GM23338 (cell line): ENCODE data around the gene ZNF621. TPM values are rescaled to one million over a fixed set of nuclear protein-coding genes. Genes with fewer than 3 reads are reported as not detected.

Experiments
- ATAC-seq: fragments of 200-7000 bp; cut with Tn5 transposase; 3 replicates; pipeline ENCODE4 v1.9.1; 2020
- DNase-seq: peaks from one replicate; pipeline ENCODE4 v3.0.0-alpha.2; 2015; ENCODE audit warnings: low spot score
- H2AFZ ChIP-seq: fragments of 200-600 bp; sonication (generic); 2 replicates; pipeline ENCODE4 v1.8.0; 2016; ENCODE audit warnings: antibody characterized with exemption, mild to moderate bottlenecking, moderate library complexity
- H3F3A ChIP-seq: fragments of 200-600 bp; sonication (generic); replicated peaks from 2 replicates; pipeline ENCODE4 v1.8.0; 2017; ENCODE audit warnings: antibody characterized with exemption, mixed run types, low read depth
- H3K27ac ChIP-seq: fragments of 200-600 bp; sonication (generic); 2 replicates; pipeline ENCODE4 v1.6.1; 2016; ENCODE audit warnings: low read depth
- H3K27me3 ChIP-seq: fragments of 200-600 bp; sonication (generic); 2 replicates; pipeline ENCODE4 v1.8.0; 2016; ENCODE audit warnings: mild to moderate bottlenecking, mixed run types, moderate library complexity; ENCODE audit not compliant: insufficient read depth
- H3K36me3 ChIP-seq: fragments of 200-600 bp; sonication (generic); 2 replicates; pipeline ENCODE4 v1.8.0; 2016; ENCODE audit warnings: mild to moderate bottlenecking; ENCODE audit not compliant: insufficient read depth
- H3K4me1 ChIP-seq: fragments of 200-600 bp; sonication (generic); 2 replicates; pipeline ENCODE4 v1.8.0; 2016; ENCODE audit warnings: mild to moderate bottlenecking, moderate library complexity; ENCODE audit not compliant: insufficient read depth
- H3K4me2 ChIP-seq: fragments of 200-600 bp; sonication (generic); 2 replicates; pipeline ENCODE4 v1.7.1; 2017; ENCODE audit warnings: mixed run types
- H3K4me3 ChIP-seq: fragments of 200-600 bp; sonication (generic); 2 replicates; pipeline ENCODE4 v1.6.1; 2016; ENCODE audit warnings: mixed run types
- H3K79me2 ChIP-seq: fragments of 200-600 bp; sonication (generic); replicated peaks from 2 replicates; pipeline ENCODE4 v1.8.0; 2017; ENCODE audit warnings: mild to moderate bottlenecking; ENCODE audit not compliant: insufficient read depth
- H3K9me2 ChIP-seq: fragments of 200-600 bp; sonication (generic); 2 replicates; pipeline ENCODE4 v1.8.0; 2017; ENCODE audit not compliant: insufficient read depth
- H4K20me1 ChIP-seq: fragments of 200-600 bp; sonication (generic); replicated peaks from 2 replicates; pipeline ENCODE4 v1.8.0; 2017; ENCODE audit warnings: mild to moderate bottlenecking; ENCODE audit not compliant: insufficient read depth
- H3K27ac Mint-ChIP-seq: 2 replicates; pipeline ENCODE4 v1.8.0; 2020; ENCODE audit warnings: inconsistent platforms, mild to moderate bottlenecking, moderate library complexity, mixed read lengths
- H3K27me3 Mint-ChIP-seq: 3 replicates; pipeline ENCODE4 v1.8.0; 2022; ENCODE audit warnings: low read depth, mild to moderate bottlenecking, moderate library complexity, mixed read lengths, inconsistent platforms; ENCODE audit not compliant: insufficient read depth, poor library complexity
- H3K36me3 Mint-ChIP-seq: 3 replicates; pipeline ENCODE4 v1.8.0; 2021; ENCODE audit warnings: low read depth, mild to moderate bottlenecking, inconsistent platforms, moderate library complexity, mixed read lengths
- H3K4me1 Mint-ChIP-seq: 3 replicates; pipeline ENCODE4 v1.8.0; 2020; ENCODE audit warnings: mild to moderate bottlenecking, inconsistent platforms, mixed read lengths
- H3K4me3 Mint-ChIP-seq: 3 replicates; pipeline ENCODE4 v1.8.0; 2021; ENCODE audit warnings: moderate library complexity, mild to moderate bottlenecking, inconsistent platforms, mixed read lengths
- H3K9me3 Mint-ChIP-seq: 3 replicates; pipeline ENCODE4 v1.8.0; 2020; ENCODE audit warnings: moderate library complexity, mild to moderate bottlenecking, inconsistent platforms, mixed read lengths
- CREB1 ChIP-seq: fragments of 250-450 bp; sonication (Bioruptor Pico); IDR thresholded peaks from 2 replicates; pipeline ENCODE4 v1.5.0; 2020; ENCODE audit warnings: low read depth, mild to moderate bottlenecking, moderate library complexity
- EZH2phosphoT487 ChIP-seq: fragments of 200-600 bp; sonication (generic); IDR thresholded peaks from one replicate; pipeline ENCODE4 v1.8.1; 2018; ENCODE audit warnings: antibody characterized with exemption; ENCODE audit not compliant: unreplicated experiment
- JUNB ChIP-seq: IDR thresholded peaks from one replicate; pipeline ENCODE4 v1.6.1; 2016; ENCODE audit warnings: antibody characterized with exemption; ENCODE audit not compliant: unreplicated experiment
- POLR2AphosphoS5 ChIP-seq: IDR thresholded peaks from 2 replicates; pipeline ENCODE4 v1.6.1; 2016; ENCODE audit warnings: antibody characterized with exemption, low read depth
- STAT1 ChIP-seq: IDR thresholded peaks from one replicate; pipeline ENCODE4 v1.6.1; 2016; ENCODE audit warnings: antibody characterized with exemption; ENCODE audit not compliant: unreplicated experiment
- ZNF114 ChIP-seq: fragments of 250-450 bp; sonication (Bioruptor Pico); IDR thresholded peaks from 2 replicates; pipeline ENCODE4 v1.5.0; 2020; ENCODE audit warnings: mild to moderate bottlenecking, moderate library complexity
- ZNF331 ChIP-seq: fragments of 250-450 bp; sonication (Bioruptor Pico); IDR thresholded peaks from 2 replicates; pipeline ENCODE4 v1.5.0; 2020; ENCODE audit warnings: low read depth, mild to moderate bottlenecking, moderate library complexity
- polyA plus RNA-seq: library from polyadenylated mRNA; unstranded; fragments of >200 nt; fragmentation: Nextera tagmentation; extraction: Ambion mirVana; gene quantifications from 2 replicates; pipeline ENCODE4 v1.2.1, GENCODE V29; 2016
- total RNA-seq: library from RNA; depleted of rRNA; stranded (reverse); fragments of >200 nt; shearing (Covaris generic); gene quantifications from 2 replicates; pipeline ENCODE4 v1.2.3, GENCODE V29; 2014
- TF ChIP-seq, protein P1 (sequence below): IDR thresholded peaks from one replicate; pipeline ENCODE4 v1.6.1; 2018; ENCODE audit warnings: antibody characterized with exemption; ENCODE audit not compliant: unreplicated experiment
- TF ChIP-seq, protein P2 (sequence below): IDR thresholded peaks from 2 replicates; pipeline ENCODE4 v1.6.1; 2016; ENCODE audit warnings: antibody characterized with exemption
- TF ChIP-seq, protein P3 (sequence below), 2 experiments: fragments of 200-600 bp in 1 of 2; sonication (generic) in 1 of 2; conservative IDR thresholded peaks; 2 replicates each; pipeline versions ENCODE4 v1.5.1 to v1.6.1; 2016 to 2017; ENCODE audit warnings: antibody characterized with exemption in 2 of 2, low read depth in 2 of 2, mild to moderate bottlenecking in 2 of 2, moderate library complexity in 1 of 2

Gene ZNF621
- total and polyA plus RNA-seq, 2 experiments from 2014 or later: 6.3 to 12.1 TPM

DNA sequence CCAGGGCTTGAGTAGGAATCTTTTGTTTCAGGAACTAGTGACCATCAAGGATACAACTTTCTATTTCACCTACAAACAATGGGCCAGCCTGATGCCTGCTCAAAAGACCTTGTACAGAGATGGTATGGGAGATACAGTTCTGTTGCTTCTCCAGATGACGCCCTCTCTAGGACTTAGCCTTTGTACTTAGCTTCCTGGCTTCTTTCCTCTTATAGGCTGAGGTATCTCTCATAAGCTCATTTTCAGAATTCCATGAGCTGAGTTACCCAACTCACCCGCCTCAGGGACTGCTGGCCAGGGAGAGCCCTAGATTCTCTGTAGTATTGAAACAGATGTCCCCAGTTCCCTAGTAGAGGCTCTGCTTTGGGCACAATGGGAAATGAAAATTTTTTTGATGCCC is 27.5 kb upstream of the ZNF621 start (continued):
- TF ChIP-seq, protein P1, sequence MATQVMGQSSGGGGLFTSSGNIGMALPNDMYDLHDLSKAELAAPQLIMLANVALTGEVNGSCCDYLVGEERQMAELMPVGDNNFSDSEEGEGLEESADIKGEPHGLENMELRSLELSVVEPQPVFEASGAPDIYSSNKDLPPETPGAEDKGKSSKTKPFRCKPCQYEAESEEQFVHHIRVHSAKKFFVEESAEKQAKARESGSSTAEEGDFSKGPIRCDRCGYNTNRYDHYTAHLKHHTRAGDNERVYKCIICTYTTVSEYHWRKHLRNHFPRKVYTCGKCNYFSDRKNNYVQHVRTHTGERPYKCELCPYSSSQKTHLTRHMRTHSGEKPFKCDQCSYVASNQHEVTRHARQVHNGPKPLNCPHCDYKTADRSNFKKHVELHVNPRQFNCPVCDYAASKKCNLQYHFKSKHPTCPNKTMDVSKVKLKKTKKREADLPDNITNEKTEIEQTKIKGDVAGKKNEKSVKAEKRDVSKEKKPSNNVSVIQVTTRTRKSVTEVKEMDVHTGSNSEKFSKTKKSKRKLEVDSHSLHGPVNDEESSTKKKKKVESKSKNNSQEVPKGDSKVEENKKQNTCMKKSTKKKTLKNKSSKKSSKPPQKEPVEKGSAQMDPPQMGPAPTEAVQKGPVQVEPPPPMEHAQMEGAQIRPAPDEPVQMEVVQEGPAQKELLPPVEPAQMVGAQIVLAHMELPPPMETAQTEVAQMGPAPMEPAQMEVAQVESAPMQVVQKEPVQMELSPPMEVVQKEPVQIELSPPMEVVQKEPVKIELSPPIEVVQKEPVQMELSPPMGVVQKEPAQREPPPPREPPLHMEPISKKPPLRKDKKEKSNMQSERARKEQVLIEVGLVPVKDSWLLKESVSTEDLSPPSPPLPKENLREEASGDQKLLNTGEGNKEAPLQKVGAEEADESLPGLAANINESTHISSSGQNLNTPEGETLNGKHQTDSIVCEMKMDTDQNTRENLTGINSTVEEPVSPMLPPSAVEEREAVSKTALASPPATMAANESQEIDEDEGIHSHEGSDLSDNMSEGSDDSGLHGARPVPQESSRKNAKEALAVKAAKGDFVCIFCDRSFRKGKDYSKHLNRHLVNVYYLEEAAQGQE: no peak
- TF ChIP-seq POLR2AphosphoS5 (no peak), ZNF331 (CRISPR knock-in tag) (no peak), CREB1 (CRISPR knock-in tag) (no peak)
- TF ChIP-seq, protein P2, sequence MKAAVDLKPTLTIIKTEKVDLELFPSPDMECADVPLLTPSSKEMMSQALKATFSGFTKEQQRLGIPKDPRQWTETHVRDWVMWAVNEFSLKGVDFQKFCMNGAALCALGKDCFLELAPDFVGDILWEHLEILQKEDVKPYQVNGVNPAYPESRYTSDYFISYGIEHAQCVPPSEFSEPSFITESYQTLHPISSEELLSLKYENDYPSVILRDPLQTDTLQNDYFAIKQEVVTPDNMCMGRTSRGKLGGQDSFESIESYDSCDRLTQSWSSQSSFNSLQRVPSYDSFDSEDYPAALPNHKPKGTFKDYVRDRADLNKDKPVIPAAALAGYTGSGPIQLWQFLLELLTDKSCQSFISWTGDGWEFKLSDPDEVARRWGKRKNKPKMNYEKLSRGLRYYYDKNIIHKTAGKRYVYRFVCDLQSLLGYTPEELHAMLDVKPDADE: no peak

DNA sequence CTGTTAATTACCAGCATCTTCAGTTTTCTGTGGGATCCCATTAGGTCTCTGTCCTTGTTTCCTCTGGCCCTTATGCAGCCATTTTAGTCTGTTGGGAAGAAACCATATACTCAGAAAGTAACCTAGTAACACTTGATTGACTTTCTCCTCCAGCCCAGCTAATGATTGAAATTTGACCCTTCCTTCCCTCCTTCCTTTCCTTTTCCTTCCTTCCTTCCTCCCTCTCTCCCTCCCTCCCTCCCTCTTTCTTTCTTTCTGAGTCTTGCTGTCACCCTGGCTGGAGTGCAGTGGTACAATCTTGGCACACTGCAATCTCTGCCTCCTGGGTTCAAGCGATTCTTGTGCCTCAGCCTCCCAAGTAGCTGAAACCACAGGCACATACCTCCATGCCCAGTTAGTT is 24.8 kb upstream of the ZNF621 start:
- H3K27ac ChIP-seq: no peak overlapping the region
- H3K36me3 Mint-ChIP-seq: no peaks in the 10 kb centered on the region
- no peaks in the 10 kb centered on the region for H3K9me3 Mint-ChIP-seq
- ATAC-seq: no peak
- no peaks in the 10 kb centered on the region for H3K9me2 ChIP-seq
- peaks cover 3% of the 10 kb centered on the region; the same call in 1 of the 2 replicates for H3K4me1 ChIP-seq
- H3K27me3 ChIP-seq: no peaks in the 10 kb centered on the region
- no peaks in the 10 kb centered on the region for H3K36me3 ChIP-seq
- no peaks in the 10 kb centered on the region for H4K20me1 ChIP-seq
- no peak for DNase-seq
- H3K4me3 ChIP-seq: no peak overlapping the region
- peaks cover 6% of the 10 kb centered on the region for H3K27me3 Mint-ChIP-seq
- no peak overlapping the region for H3K4me3 Mint-ChIP-seq
- no peak overlapping the region for H3K4me2 ChIP-seq
- peak overlapping the region; percentile 56; the same call in 1 of the 2 replicates for H2AFZ ChIP-seq
- H3K27ac Mint-ChIP-seq: no peak overlapping the region
- no peaks in the 10 kb centered on the region for H3F3A ChIP-seq
- no peaks in the 10 kb centered on the region for H3K79me2 ChIP-seq
- peaks cover 4% of the 10 kb centered on the region; the same call in 1 of the 3 replicates for H3K4me1 Mint-ChIP-seq
- TF ChIP-seq, protein P1: no peak
- TF ChIP-seq ZNF114 (CRISPR knock-in tag) (no peak), POLR2AphosphoS5 (no peak), CREB1 (CRISPR knock-in tag) (no peak), STAT1 (no peak), EZH2phosphoT487 (no peak), ZNF331 (CRISPR knock-in tag) (no peak), JUNB (no peak)
- TF ChIP-seq, protein P3, sequence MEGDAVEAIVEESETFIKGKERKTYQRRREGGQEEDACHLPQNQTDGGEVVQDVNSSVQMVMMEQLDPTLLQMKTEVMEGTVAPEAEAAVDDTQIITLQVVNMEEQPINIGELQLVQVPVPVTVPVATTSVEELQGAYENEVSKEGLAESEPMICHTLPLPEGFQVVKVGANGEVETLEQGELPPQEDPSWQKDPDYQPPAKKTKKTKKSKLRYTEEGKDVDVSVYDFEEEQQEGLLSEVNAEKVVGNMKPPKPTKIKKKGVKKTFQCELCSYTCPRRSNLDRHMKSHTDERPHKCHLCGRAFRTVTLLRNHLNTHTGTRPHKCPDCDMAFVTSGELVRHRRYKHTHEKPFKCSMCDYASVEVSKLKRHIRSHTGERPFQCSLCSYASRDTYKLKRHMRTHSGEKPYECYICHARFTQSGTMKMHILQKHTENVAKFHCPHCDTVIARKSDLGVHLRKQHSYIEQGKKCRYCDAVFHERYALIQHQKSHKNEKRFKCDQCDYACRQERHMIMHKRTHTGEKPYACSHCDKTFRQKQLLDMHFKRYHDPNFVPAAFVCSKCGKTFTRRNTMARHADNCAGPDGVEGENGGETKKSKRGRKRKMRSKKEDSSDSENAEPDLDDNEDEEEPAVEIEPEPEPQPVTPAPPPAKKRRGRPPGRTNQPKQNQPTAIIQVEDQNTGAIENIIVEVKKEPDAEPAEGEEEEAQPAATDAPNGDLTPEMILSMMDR (conservative IDR thresholded peaks at IDR 0.05; ENCODE audit: low read depth in 2 of 2): no peak
